ENCODE data around the gene TLL1. TPM values are rescaled to one million over a fixed set of nuclear protein-coding genes. Genes with fewer than 3 reads are reported as not detected.

The TLL1 gene
- total and polyA plus RNA-seq, 2 experiments from 2014 or later: 0.06 TPM; not detected in 1

GRCh38 chr4:166043801-166044200 lies 170.8 kb downstream of the TLL1 start:
- DNase-seq (ENCODE audit: low read depth in 1 of 2, low spot score in 1 of 2): no peak
- H3K4me1 ChIP-seq (ENCODE audit: low read depth): no peaks in the 10 kb centered on the region
- H3K27me3 ChIP-seq: no peaks in the 10 kb centered on the region
- H3K4me3 ChIP-seq: no peak overlapping the region
- H3K9me3 ChIP-seq (ENCODE audit: low read depth): no peaks in the 10 kb centered on the region
- no peak for TF ChIP-seq CTCF (IDR thresholded peaks at IDR 0.05; ENCODE audit: low read depth, low read length)
- no peaks in the 10 kb centered on the region for H3K36me3 ChIP-seq
- H3K27ac ChIP-seq: no peak overlapping the region

GRCh38 chr4:166044871-166045270 lies 171.8 kb downstream of the TLL1 start:
- no peaks in the 10 kb centered on the region for H3K9me3 ChIP-seq (ENCODE audit: low read depth)
- no peak for TF ChIP-seq CTCF (IDR thresholded peaks at IDR 0.05; ENCODE audit: low read depth, low read length)
- H3K4me1 ChIP-seq (ENCODE audit: low read depth): no peaks in the 10 kb centered on the region
- no peak for DNase-seq (ENCODE audit: low read depth in 1 of 2, low spot score in 1 of 2)
- no peaks in the 10 kb centered on the region for H3K27me3 ChIP-seq
- no peaks in the 10 kb centered on the region for H3K36me3 ChIP-seq
- no peak overlapping the region for H3K4me3 ChIP-seq
- H3K27ac ChIP-seq: no peak overlapping the region

GRCh38 chr4:166045457-166045856 lies 172.4 kb downstream of the TLL1 start:
- no peaks in the 10 kb centered on the region for H3K9me3 ChIP-seq (ENCODE audit: low read depth)
- no peaks in the 10 kb centered on the region for H3K36me3 ChIP-seq
- no peaks in the 10 kb centered on the region for H3K27me3 ChIP-seq
- TF ChIP-seq CTCF (IDR thresholded peaks at IDR 0.05; ENCODE audit: low read depth, low read length): no peak
- H3K4me3 ChIP-seq: no peak overlapping the region
- DNase-seq (ENCODE audit: low read depth in 1 of 2, low spot score in 1 of 2): no peak
- H3K27ac ChIP-seq: no peak overlapping the region
- H3K4me1 ChIP-seq (ENCODE audit: low read depth): no peaks in the 10 kb centered on the region

GRCh38 chr4:166049036-166049435 lies 176.0 kb downstream of the TLL1 start:
- Histone ChIP-seq H3K4me3 (no peak overlapping the region), H3K4me1 (ENCODE audit: low read depth) (no peaks in the 10 kb centered on the region), H3K27me3 (no peaks in the 10 kb centered on the region), H3K36me3 (no peaks in the 10 kb centered on the region), H3K9me3 (ENCODE audit: low read depth) (no peaks in the 10 kb centered on the region), H3K27ac (no peak overlapping the region)
- TF ChIP-seq CTCF (IDR thresholded peaks at IDR 0.05; ENCODE audit: low read depth, low read length): no peak
- DNase-seq (ENCODE audit: low read depth in 1 of 2, low spot score in 1 of 2): no peak

GRCh38 chr4:166064721-166065120 lies 191.7 kb downstream of the TLL1 start:
- Histone ChIP-seq H3K4me1 (ENCODE audit: low read depth) (no peaks in the 10 kb centered on the region), H3K27ac (no peak overlapping the region), H3K9me3 (ENCODE audit: low read depth) (no peaks in the 10 kb centered on the region), H3K4me3 (no peak overlapping the region), H3K36me3 (no peaks in the 10 kb centered on the region), H3K27me3 (no peaks in the 10 kb centered on the region)
- DNase-seq (ENCODE audit: low read depth in 1 of 2, low spot score in 1 of 2): no peak
- no peak for TF ChIP-seq CTCF (IDR thresholded peaks at IDR 0.05; ENCODE audit: low read depth, low read length)

- Histone ChIP-seq H3K4me3 (no peak overlapping the region), H3K36me3 (no peaks in the 10 kb centered on the region), H3K9me3 (ENCODE audit: low read depth) (no peaks in the 10 kb centered on the region), H3K4me1 (ENCODE audit: low read depth) (no peaks in the 10 kb centered on the region), H3K27ac (no peak overlapping the region), H3K27me3 (no peaks in the 10 kb centered on the region)
- TF ChIP-seq CTCF (IDR thresholded peaks at IDR 0.05; ENCODE audit: low read depth, low read length): no peak
- DNase-seq (ENCODE audit: low read depth in 1 of 2, low spot score in 1 of 2): no peak
Observed at GRCh38 chr4:166065324-166065723, 192.3 kb downstream of the TLL1 start.
